ENCODE measurements around the gene CGB1. TPM values are rescaled to one million over a fixed set of nuclear protein-coding genes. Genes with fewer than 3 reads are reported as not detected.

CGB1 gene
- total and polyA plus RNA-seq, 10 of the 15 experiments (the other 5 are each of a cell fraction or from before 2014, with no cell fraction given): not detected

DNA sequence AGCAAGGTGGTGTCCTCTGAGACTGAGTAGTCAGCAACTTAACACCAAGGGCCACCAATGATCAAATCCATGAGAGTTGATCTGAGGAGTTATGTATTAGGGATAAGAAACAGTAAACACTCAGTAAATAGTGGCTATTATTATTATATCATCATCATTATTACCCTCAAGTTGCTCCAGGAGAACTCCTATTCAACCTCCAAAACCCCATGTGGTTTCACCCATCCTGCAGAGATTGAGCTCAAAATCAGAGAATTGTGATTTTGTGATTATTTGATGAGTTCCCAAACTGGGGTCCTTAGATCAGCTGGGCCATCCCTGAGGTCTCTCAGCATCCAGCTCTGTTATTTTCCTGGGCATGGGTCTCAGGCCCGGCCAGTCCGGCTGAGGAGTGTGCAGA, 24.3 kb upstream of the CGB1 start:
- POLR2A ChIA-PET: interaction anchor here (1.6 kb wide), 1 partner anchor 9 kb away, joined by 4 read pairs; no protein-coding TSS in a partner anchor
- TF ChIP-seq HCFC1 (IDR thresholded peaks at IDR 0.05; ENCODE audit: low read length) (no peak), NFYA (IDR thresholded peaks at IDR 0.05; ENCODE audit: borderline replicate concordance, low read depth, low read length) (no peak), CHD1 (IDR thresholded peaks at IDR 0.05; ENCODE audit: low read depth, low read length) (no peak), ASH2L (IDR thresholded peaks at IDR 0.05; ENCODE audit: borderline replicate concordance, low read depth) (no peak), TCF7 (IDR thresholded peaks at IDR 0.05; ENCODE audit: borderline replicate concordance) (no peak), SREBF2 (IDR thresholded peaks at IDR 0.05; ENCODE audit: low read length) (no peak), LARP7 (IDR thresholded peaks at IDR 0.05) (no peak), CBFB (IDR thresholded peaks at IDR 0.05; ENCODE audit: low read depth) (no peak), SIX5 (IDR thresholded peaks at IDR 0.05; ENCODE audit: low read depth, low read length, severe bottlenecking) (no peak), FOS (IDR thresholded peaks at IDR 0.05; ENCODE audit: borderline replicate concordance, extremely low read depth, insufficient read length) (no peak), FOXM1 (IDR thresholded peaks at IDR 0.05; ENCODE audit: low read depth, low read length) (no peak)
- TF ChIP-seq, protein P1, sequence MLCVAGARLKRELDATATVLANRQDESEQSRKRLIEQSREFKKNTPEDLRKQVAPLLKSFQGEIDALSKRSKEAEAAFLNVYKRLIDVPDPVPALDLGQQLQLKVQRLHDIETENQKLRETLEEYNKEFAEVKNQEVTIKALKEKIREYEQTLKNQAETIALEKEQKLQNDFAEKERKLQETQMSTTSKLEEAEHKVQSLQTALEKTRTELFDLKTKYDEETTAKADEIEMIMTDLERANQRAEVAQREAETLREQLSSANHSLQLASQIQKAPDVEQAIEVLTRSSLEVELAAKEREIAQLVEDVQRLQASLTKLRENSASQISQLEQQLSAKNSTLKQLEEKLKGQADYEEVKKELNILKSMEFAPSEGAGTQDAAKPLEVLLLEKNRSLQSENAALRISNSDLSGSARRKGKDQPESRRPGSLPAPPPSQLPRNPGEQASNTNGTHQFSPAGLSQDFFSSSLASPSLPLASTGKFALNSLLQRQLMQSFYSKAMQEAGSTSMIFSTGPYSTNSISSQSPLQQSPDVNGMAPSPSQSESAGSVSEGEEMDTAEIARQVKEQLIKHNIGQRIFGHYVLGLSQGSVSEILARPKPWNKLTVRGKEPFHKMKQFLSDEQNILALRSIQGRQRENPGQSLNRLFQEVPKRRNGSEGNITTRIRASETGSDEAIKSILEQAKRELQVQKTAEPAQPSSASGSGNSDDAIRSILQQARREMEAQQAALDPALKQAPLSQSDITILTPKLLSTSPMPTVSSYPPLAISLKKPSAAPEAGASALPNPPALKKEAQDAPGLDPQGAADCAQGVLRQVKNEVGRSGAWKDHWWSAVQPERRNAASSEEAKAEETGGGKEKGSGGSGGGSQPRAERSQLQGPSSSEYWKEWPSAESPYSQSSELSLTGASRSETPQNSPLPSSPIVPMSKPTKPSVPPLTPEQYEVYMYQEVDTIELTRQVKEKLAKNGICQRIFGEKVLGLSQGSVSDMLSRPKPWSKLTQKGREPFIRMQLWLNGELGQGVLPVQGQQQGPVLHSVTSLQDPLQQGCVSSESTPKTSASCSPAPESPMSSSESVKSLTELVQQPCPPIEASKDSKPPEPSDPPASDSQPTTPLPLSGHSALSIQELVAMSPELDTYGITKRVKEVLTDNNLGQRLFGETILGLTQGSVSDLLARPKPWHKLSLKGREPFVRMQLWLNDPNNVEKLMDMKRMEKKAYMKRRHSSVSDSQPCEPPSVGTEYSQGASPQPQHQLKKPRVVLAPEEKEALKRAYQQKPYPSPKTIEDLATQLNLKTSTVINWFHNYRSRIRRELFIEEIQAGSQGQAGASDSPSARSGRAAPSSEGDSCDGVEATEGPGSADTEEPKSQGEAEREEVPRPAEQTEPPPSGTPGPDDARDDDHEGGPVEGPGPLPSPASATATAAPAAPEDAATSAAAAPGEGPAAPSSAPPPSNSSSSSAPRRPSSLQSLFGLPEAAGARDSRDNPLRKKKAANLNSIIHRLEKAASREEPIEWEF (IDR thresholded peaks at IDR 0.05; ENCODE audit: insufficient replicate concordance, low read depth, low read length): no peak
- TF ChIP-seq, protein P2, sequence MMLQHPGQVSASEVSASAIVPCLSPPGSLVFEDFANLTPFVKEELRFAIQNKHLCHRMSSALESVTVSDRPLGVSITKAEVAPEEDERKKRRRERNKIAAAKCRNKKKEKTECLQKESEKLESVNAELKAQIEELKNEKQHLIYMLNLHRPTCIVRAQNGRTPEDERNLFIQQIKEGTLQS (IDR thresholded peaks at IDR 0.05; ENCODE audit: borderline replicate concordance, extremely low read depth, low read depth, low read length): no peak
- TF ChIP-seq, protein P3, sequence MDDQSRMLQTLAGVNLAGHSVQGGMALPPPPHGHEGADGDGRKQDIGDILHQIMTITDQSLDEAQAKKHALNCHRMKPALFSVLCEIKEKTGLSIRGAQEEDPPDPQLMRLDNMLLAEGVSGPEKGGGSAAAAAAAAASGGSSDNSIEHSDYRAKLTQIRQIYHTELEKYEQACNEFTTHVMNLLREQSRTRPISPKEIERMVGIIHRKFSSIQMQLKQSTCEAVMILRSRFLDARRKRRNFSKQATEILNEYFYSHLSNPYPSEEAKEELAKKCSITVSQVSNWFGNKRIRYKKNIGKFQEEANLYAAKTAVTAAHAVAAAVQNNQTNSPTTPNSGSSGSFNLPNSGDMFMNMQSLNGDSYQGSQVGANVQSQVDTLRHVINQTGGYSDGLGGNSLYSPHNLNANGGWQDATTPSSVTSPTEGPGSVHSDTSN (IDR thresholded peaks at IDR 0.05; ENCODE audit: insufficient replicate concordance, low read depth, low read length): no peak
- TF ChIP-seq, protein P4, sequence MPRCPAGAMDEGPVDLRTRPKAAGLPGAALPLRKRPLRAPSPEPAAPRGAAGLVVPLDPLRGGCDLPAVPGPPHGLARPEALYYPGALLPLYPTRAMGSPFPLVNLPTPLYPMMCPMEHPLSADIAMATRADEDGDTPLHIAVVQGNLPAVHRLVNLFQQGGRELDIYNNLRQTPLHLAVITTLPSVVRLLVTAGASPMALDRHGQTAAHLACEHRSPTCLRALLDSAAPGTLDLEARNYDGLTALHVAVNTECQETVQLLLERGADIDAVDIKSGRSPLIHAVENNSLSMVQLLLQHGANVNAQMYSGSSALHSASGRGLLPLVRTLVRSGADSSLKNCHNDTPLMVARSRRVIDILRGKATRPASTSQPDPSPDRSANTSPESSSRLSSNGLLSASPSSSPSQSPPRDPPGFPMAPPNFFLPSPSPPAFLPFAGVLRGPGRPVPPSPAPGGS (IDR thresholded peaks at IDR 0.05; ENCODE audit: borderline replicate concordance, insufficient read depth, low read depth, low read length, poor library complexity, severe bottlenecking): no peak
- TF ChIP-seq, protein P5, sequence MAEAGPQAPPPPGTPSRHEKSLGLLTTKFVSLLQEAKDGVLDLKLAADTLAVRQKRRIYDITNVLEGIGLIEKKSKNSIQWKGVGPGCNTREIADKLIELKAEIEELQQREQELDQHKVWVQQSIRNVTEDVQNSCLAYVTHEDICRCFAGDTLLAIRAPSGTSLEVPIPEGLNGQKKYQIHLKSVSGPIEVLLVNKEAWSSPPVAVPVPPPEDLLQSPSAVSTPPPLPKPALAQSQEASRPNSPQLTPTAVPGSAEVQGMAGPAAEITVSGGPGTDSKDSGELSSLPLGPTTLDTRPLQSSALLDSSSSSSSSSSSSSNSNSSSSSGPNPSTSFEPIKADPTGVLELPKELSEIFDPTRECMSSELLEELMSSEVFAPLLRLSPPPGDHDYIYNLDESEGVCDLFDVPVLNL (IDR thresholded peaks at IDR 0.05; ENCODE audit: low read depth, low read length): no peak

More for the DNA sequence above, 24.3 kb upstream of the CGB1 start:
- H3K4me3 ChIP-seq: no peak overlapping the region
- H3K4me1 ChIP-seq (ENCODE audit: control insufficient read depth, insufficient read depth, low read length): no peaks in the 10 kb centered on the region
- BruUV-seq (replicated peaks): no TSS peak
- intact Hi-C loops (cut with micrococcal nuclease; ENCODE audit: unreplicated experiment) (no loop called here), in situ Hi-C loops (cut with MboI) (no loop called here)
- SMC1A ChIA-PET (ENCODE audit: uncharacterized antibody, unreplicated experiment): no interaction called here
- H3K27ac ChIP-seq (ENCODE audit: control insufficient read depth, insufficient read depth): no peak overlapping the region
- FAIRE-seq: no peak
- H3K4me2 ChIP-seq (ENCODE audit: control insufficient read depth, insufficient read depth): no peak overlapping the region
- no peak for DNase-seq (ENCODE audit: low read depth, low spot score)
- no peaks in the 10 kb centered on the region for H4K20me1 ChIP-seq (ENCODE audit: control insufficient read depth, insufficient read depth)
- RAD21 ChIA-PET (ENCODE audit: unreplicated experiment): no interaction called here
- H3K9me3 ChIP-seq (replicated peaks; ENCODE audit: control insufficient read depth, insufficient read depth, low read length): no peaks in the 10 kb centered on the region
- peaks cover 5 to 16% of the 10 kb centered on the region in 2 experiments; a peak in 3 of 4 replicates for H3K27me3 ChIP-seq (replicated peaks in 1 of 2; ENCODE audit: control insufficient read depth in 2 of 2, insufficient read depth in 2 of 2, low read length in 1 of 2)
- no peaks in the 10 kb centered on the region for H3K36me3 ChIP-seq (ENCODE audit: control insufficient read depth in 2 of 2, insufficient read depth in 2 of 2, low read length in 1 of 2)
- no peak for ATAC-seq
- no peak overlapping the region for H2AFZ ChIP-seq (ENCODE audit: control insufficient read depth, low read depth, low read length)
- H3K9ac ChIP-seq (ENCODE audit: control insufficient read depth, insufficient read depth, low read length): no peak overlapping the region
- H3K79me2 ChIP-seq (ENCODE audit: control insufficient read depth, insufficient read depth, low read length): no peaks in the 10 kb centered on the region
- WGBS (ENCODE audit: insufficient coverage, insufficient replicate concordance, low lambda C conversion rate, missing lambda C conversion rate): 100% methylated on average over 2 of the region's 2 CpGs
- CTCF ChIA-PET: interaction anchor here (0.6 to 2.0 kb wide), 5 partner anchors 37 to 218 kb away, joined by 3 to 7 read pairs (median 3); no protein-coding TSS in a partner anchor
